Muscle layer of colon (tissue), 2 donors: ENCODE results near the gene C10orf67.

ENCODE experiments used
- H3K27ac ChIP-seq: one replicate; pipeline ENCODE4 v1.7.0; 2013; ENCODE audit warnings: low read depth, mild to moderate bottlenecking, low read length, moderate library complexity
- H3K27me3 ChIP-seq, 2 donors: one replicate each; pipeline ENCODE4 v1.7.0; 2013; ENCODE audit warnings: low read length in 2 of 2, mild to moderate bottlenecking in 2 of 2; ENCODE audit not compliant: insufficient read depth in 2 of 2, control insufficient read depth in 1 of 2
- H3K36me3 ChIP-seq: one replicate; pipeline ENCODE4 v1.7.0; 2013; ENCODE audit warnings: mild to moderate bottlenecking, low read length; ENCODE audit not compliant: insufficient read depth
- H3K4me1 ChIP-seq: one replicate; pipeline ENCODE4 v1.7.0; 2013; ENCODE audit warnings: mild to moderate bottlenecking, low read length; ENCODE audit not compliant: insufficient read depth
- H3K4me3 ChIP-seq, 2 donors: one replicate each; pipeline ENCODE4 v1.7.0; 2013; ENCODE audit warnings: low read length in 2 of 2, low read depth in 1 of 2, mild to moderate bottlenecking in 1 of 2, moderate library complexity in 1 of 2
- H3K9ac ChIP-seq: one replicate; pipeline ENCODE4 v1.7.0; 2013; ENCODE audit warnings: low read length
- H3K9me3 ChIP-seq: one replicate; pipeline ENCODE4 v1.7.0; 2013; ENCODE audit warnings: mild to moderate bottlenecking, low read length
- donor health status: abdominal sarcoma.
- donor health status: Adenocarcinoma of cecum.

C10orf67 gene

DNA sequence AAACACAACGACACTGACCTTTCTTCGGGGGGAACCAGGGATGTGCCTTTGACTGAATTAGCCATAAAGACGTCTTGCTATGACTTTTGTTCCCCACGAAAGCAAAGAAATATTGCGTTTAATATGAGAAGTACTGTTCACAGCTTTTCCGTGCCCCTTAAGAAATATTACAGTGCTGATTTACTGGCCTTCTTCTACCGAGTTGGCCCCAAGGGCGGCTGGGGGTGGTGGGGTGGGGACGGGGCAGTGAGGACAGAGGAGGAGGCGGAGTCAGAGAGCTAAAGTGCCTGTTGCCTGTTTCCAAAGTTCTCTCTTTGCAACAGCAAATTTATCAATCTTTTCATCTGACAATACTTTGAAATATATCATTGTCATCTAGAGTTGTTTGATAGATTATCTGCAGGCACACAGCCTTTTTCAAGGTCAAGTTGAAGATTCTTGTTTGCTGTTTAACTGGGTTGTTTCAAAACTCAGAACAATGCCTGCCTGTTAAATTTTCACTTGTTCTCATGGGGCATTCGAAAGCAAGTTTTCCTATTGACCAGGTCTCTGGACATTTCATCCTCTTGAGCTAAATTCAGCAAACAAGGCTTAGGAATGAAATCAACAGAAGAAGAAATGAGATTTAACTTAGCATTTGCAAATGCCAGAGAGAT lies 143.5 kb downstream of the C10orf67 start:
- H3K27me3 ChIP-seq: peaks cover 16 to 31% of the 10 kb centered on the region in 2 donors
- H3K4me3 ChIP-seq: no peak overlapping the region
- H3K9ac ChIP-seq: no peak overlapping the region
- no peak overlapping the region for H3K27ac ChIP-seq
- no peaks in the 10 kb centered on the region for H3K36me3 ChIP-seq
- no peaks in the 10 kb centered on the region for H3K4me1 ChIP-seq
- no peaks in the 10 kb centered on the region for H3K9me3 ChIP-seq

GRCh38 chr10:23200586-23200985 lies 144.0 kb downstream of the C10orf67 start:
- no peaks in the 10 kb centered on the region for H3K4me1 ChIP-seq
- no peaks in the 10 kb centered on the region for H3K9me3 ChIP-seq
- H3K27me3 ChIP-seq: peaks cover 16 to 31% of the 10 kb centered on the region in 2 donors
- H3K27ac ChIP-seq: no peak overlapping the region
- H3K4me3 ChIP-seq: no peak overlapping the region
- no peak overlapping the region for H3K9ac ChIP-seq
- H3K36me3 ChIP-seq: no peaks in the 10 kb centered on the region

- no peaks in the 10 kb centered on the region for H3K36me3 ChIP-seq
- no peaks in the 10 kb centered on the region for H3K9me3 ChIP-seq
- H3K4me3 ChIP-seq: no peak overlapping the region
- peaks cover 15 to 37% of the 10 kb centered on the region in 2 donors for H3K27me3 ChIP-seq
- no peak overlapping the region for H3K27ac ChIP-seq
- H3K9ac ChIP-seq: no peak overlapping the region
- no peaks in the 10 kb centered on the region for H3K4me1 ChIP-seq
These were observed 144.7 kb downstream of the C10orf67 start for GRCh38 chr10:23199768-23200511.

DNA sequence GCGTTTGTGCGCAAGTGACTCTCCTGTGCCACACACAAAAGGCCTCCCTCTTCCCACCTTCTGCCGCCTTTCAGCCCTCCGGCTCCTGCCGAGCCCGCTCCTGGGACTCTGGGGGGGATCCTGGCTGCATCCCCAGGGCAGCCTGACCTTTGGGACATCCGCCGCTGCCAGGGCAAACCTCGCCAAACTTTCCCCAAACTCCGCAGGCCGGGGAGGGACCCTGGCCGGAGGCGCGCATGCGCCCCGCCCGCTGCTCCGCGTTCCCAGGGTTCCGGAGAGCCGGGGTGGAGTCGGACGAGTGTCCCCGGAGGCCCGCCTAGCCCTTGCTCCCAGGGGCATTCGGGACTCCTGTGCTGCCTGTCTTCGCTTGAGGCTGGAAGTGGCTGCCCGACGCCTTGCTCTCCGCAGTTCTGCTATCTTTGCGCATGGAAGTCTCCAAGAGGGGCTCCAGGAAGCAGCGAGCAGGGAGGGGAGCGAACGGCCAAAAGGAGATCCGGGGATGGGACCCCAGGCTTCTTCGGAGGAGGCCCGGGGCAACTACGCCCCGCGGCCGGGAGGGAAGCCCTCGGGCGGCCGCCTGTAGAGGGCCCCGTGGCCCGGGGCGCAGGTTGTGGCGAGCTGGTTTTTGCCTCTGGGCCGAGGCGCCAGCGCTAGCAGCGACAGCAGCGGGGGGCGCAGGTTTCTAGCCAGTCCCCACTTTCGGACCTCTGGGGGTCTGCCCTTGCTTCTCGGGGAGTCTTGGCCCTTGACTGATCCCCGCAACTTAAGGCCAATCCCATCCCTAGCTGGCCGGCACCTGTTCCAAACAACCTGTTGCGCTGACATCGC lies 145.4 kb downstream of the C10orf67 start:
- Histone ChIP-seq H3K4me1 (no peaks in the 10 kb centered on the region), H3K27me3 (peaks cover 14 to 45% of the 10 kb centered on the region in 2 donors), H3K9me3 (no peaks in the 10 kb centered on the region), H3K4me3 (no peak overlapping the region), H3K27ac (no peak overlapping the region), H3K36me3 (no peaks in the 10 kb centered on the region), H3K9ac (no peak overlapping the region)

- Histone ChIP-seq H3K9ac (no peak overlapping the region), H3K36me3 (no peaks in the 10 kb centered on the region), H3K27me3 (peaks cover 14 to 49% of the 10 kb centered on the region in 2 donors), H3K4me1 (no peaks in the 10 kb centered on the region), H3K9me3 (no peaks in the 10 kb centered on the region), H3K27ac (no peak overlapping the region), H3K4me3 (no peak overlapping the region)
These were observed 146.0 kb downstream of the C10orf67 start for GRCh38 chr10:23198610-23198939.

DNA sequence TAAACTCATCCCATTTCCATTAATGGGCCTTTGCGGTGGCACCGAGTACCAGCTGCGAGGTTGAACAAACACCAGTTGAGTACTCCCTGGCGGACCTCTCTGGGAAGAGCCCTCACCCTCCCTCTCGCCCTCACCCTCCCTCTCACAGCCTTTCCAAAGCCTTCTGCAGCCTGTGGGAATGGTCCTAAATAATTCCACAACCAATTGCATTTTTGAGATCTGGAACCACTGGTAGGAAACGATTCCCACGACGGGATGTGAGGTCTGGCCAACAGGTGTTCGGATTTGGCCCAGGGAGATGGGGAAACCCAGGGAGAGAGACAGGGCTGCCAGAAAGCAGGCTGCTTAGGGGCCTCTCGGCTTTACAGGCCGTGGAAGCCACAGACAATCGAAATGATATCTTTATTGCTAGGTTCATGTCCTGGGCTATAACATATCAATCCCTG lies 147.2 kb downstream of the C10orf67 start:
- H3K27me3 ChIP-seq: peaks cover 5 to 54% of the 10 kb centered on the region in 2 donors
- H3K4me3 ChIP-seq: no peak overlapping the region

DNA sequence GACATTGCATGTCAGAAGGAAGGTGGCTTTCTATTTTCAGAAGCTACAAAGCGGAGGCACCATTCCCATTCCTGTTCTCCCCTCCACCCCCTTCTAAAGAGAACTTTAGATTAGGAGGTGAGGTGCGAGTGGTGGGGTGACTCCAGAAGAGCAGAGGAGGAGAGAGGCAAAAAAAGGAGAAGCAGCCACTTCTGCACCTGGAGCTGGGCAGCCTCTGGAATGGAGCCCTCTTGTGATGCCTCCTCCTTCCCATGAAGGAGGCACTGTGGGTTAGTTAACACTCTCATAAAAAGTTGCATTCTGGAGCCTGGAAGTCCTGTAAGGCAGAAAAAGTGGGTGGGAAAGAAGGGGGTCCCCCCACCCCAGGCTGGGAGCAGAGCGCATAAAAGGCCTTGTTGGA lies 147.7 kb downstream of the C10orf67 start:
- Histone ChIP-seq H3K27me3 (peaks cover 5 to 59% of the 10 kb centered on the region in 2 donors), H3K4me3 (no peak overlapping the region)

More for the DNA sequence above, 147.2 kb downstream of the C10orf67 start:
- H3K9me3 ChIP-seq: no peaks in the 10 kb centered on the region
- no peaks in the 10 kb centered on the region for H3K36me3 ChIP-seq
- no peak overlapping the region for H3K27ac ChIP-seq
- H3K4me1 ChIP-seq: no peaks in the 10 kb centered on the region
- H3K9ac ChIP-seq: no peak overlapping the region

DNA sequence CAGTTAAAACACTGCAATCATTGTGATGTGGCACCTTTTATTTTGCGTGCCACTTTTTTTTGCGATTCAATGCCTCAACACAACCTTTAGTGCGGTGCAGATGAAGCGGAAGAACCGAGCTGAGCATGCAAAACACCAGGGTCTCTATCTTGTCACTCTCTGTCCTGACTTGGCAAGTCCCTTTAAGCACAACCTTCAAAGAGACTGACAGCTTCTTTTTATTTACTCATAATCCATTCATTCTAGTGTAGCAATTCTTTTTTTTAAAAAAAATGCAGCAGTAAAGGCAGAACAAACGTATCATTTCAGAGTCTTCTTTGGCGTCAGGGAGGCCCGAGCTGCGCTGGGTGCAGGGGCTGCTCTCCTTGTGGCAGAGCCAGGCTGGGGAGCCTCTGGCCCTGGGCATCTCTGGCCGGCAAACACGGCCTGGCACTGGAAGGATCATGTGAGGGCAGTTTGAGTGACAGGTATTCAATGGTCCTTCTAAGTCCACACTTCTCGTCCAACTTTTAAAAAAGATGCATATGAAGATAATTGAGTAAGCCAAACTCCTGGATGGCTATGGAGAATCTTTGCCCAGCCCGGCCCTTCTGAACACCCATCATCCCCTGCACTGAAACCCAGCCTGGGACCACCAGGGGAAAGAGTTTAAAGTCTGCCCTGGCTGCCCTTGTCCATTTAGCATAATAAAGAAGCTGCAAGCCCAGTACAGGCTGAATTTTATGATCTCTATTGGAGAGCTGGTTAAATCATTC lies 148.6 kb downstream of the C10orf67 start:
- no peak overlapping the region for H3K4me3 ChIP-seq
- peaks cover 5 to 68% of the 10 kb centered on the region in 2 donors for H3K27me3 ChIP-seq
- H3K9ac ChIP-seq: no peak overlapping the region
- H3K36me3 ChIP-seq: no peaks in the 10 kb centered on the region
- no peaks in the 10 kb centered on the region for H3K9me3 ChIP-seq
- H3K27ac ChIP-seq: no peak overlapping the region
- H3K4me1 ChIP-seq: no peaks in the 10 kb centered on the region

More for the DNA sequence above, 147.7 kb downstream of the C10orf67 start:
- Histone ChIP-seq H3K9me3 (no peaks in the 10 kb centered on the region), H3K27ac (no peak overlapping the region), H3K9ac (no peak overlapping the region), H3K36me3 (no peaks in the 10 kb centered on the region), H3K4me1 (no peaks in the 10 kb centered on the region)

DNA sequence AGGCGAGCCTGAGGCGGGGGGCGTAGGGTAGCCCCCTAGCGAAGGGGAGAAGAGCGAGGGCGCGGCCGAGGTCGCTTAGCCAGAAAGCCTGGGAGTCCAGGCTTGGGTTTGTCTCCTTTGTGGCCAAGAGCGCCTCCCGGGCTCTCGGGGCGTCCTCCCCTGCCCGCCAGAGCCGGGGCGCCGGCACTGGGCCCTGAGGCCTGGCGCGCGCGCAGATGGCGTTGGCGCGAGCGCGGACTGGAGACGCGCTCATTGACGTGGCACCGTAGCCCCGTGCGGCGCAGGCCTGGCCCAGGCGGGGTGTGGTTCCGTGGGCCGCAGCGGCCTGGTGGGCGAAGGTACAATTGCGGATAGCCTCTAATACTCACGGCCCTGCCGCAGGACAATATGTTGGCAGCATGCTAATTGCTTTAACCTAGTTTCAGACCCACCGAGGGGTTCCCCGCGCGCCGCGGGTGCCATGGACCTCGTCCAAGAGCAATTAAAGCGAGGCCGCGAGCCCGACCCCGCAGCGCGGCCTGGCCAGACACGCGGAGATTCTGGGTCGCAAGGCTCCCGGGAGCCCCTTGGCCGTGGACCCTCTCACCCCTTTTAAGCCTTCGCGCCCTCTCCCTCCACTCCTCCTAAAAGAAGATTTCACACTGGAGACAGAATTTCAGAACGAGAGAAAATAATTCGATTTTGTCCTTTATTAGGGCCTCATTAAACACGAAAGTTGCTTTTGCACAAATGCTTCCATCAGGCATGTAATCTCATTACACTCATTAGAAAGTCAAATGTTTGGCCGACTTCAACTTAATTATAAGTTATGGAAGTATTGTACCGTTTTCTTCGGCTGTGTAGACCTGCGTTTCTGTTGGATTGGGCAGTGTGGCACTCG lies 149.4 kb downstream of the C10orf67 start:
- peaks cover 10 to 67% of the 10 kb centered on the region in 2 donors for H3K27me3 ChIP-seq
- H3K4me3 ChIP-seq: no peak overlapping the region

GRCh38 chr10:23194471-23194965 lies 150.1 kb downstream of the C10orf67 start:
- Histone ChIP-seq H3K27ac (no peak overlapping the region), H3K4me1 (no peaks in the 10 kb centered on the region), H3K27me3 (peaks cover 12 to 63% of the 10 kb centered on the region in 2 donors), H3K36me3 (no peaks in the 10 kb centered on the region), H3K9me3 (no peaks in the 10 kb centered on the region), H3K4me3 (no peak overlapping the region), H3K9ac (no peak overlapping the region)

More for the DNA sequence above, 149.4 kb downstream of the C10orf67 start:
- H3K4me1 ChIP-seq: no peaks in the 10 kb centered on the region
- no peak overlapping the region for H3K27ac ChIP-seq
- no peaks in the 10 kb centered on the region for H3K9me3 ChIP-seq
- H3K9ac ChIP-seq: no peak overlapping the region
- no peaks in the 10 kb centered on the region for H3K36me3 ChIP-seq
